ENCODE measurements around the gene SYT15. TPM values are rescaled to one million over a fixed set of nuclear protein-coding genes. Genes with fewer than 3 reads are reported as not detected.

Gene SYT15
- total RNA-seq, 4 donors from 2014 or later: 0.31 to 2.7 (median 1.0) TPM

DNA sequence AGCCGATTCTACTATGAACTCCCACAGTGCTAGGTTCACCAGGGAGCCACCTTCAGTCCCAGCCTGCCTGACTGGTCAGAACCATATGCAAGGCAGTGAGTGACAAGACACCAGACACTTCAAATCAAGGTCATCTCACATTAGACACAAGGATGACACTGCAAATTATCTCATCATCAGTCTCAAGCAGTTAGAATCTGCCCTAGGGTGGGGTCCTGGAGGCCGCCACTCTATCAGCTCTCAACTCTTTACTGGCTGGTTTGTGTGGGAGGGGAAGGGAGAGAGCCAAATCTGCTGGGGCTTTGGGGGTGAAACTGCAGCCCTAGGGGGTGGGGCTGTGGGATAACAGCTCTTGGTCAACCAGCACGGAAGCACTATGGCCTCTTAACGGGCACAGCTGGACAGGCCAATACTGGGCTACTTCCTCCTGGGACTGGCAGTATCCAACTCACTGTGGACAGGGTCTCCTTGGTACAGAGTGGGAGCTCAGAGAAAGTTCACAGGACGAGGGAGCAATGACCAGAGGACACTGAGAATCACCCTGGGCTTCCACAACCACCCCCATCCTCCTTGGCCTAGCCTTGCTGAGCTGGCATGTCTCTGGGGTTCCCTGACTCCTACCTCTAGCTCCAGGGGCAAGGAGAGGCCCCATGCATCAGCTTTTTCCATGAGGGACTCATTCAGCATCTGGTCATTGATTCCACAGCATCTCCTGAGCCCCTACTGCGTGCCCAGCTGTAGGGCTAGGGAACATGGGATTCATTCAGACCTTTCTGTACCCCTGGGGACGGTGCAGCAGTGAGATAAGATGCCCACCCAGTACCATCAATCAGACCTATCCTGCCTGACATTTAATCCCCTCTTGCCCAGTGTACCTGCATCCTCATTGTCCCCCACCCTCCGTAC is 27.9 kb upstream of the SYT15 start:
- no peaks in the 10 kb centered on the region for H3K9me3 ChIP-seq
- H3K27ac ChIP-seq: no peak overlapping the region
- intact Hi-C loops (cut with DNase I): no loop called here
- peaks cover 8 to 44% (median 10%) of the 10 kb centered on the region in 3 donors for H3K4me1 ChIP-seq
- H3K36me3 ChIP-seq: peaks cover 0 to 43% (median 0%) of the 10 kb centered on the region in 3 donors
- peaks cover 0 to 26% (median 6%) of the 10 kb centered on the region in 4 donors for H3K27me3 ChIP-seq
- 78 to 80% methylated on average over 8 of the region's 8 CpGs for WGBS, 2 donors
- no peak overlapping the region for H3K4me3 ChIP-seq
- no peak for DNase-seq
- TF ChIP-seq, protein P1, sequence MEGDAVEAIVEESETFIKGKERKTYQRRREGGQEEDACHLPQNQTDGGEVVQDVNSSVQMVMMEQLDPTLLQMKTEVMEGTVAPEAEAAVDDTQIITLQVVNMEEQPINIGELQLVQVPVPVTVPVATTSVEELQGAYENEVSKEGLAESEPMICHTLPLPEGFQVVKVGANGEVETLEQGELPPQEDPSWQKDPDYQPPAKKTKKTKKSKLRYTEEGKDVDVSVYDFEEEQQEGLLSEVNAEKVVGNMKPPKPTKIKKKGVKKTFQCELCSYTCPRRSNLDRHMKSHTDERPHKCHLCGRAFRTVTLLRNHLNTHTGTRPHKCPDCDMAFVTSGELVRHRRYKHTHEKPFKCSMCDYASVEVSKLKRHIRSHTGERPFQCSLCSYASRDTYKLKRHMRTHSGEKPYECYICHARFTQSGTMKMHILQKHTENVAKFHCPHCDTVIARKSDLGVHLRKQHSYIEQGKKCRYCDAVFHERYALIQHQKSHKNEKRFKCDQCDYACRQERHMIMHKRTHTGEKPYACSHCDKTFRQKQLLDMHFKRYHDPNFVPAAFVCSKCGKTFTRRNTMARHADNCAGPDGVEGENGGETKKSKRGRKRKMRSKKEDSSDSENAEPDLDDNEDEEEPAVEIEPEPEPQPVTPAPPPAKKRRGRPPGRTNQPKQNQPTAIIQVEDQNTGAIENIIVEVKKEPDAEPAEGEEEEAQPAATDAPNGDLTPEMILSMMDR (IDR thresholded peaks at IDR 0.05): no peak
- no peak for TF ChIP-seq POLR2A (IDR thresholded peaks at IDR 0.05)

DNA sequence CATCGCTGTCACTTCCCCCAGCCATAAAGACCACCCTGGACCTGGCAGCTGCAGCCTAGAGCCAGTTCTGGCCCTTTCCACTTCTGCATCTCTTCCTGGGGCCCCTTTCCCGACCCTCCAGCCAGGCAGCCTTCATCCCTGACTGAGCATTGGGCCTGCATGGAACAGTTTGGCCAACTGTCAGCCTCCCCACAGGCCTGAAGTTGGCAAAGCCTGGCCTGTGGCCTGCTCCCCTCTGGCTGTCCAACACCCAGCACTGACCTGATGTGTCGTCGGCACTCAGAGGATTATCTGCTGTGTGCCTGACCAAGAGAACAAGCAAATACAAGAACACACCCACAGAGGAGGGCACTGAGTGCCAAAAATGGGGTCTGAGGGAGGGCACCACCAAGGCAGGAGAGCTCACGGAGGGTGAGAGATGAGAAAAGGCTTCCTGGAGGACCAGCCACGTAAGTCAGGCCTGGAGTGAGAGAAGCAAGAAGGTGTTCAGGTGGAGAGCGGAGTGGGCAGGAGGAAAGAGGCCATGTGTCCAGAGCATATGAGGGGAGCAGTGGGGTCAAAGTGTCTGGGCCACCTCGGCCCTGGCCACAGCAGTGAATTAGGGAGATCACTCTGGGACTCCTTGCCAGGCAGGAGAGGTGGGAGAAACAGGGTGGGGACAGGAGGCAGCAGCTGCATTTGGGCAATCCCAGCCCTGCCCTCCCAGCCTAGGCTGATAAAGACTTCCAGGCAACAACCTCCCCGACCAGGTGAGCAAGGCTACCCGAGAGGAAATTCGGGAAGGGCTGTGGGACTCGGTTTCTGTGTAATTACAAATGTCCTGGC is 27.0 kb upstream of the SYT15 start:
- no peak for TF ChIP-seq POLR2A (IDR thresholded peaks at IDR 0.05)
- TF ChIP-seq, protein P1 (IDR thresholded peaks at IDR 0.05): no peak
- 67 to 69% methylated on average over 12 of the region's 12 CpGs for WGBS, 2 donors

DNA sequence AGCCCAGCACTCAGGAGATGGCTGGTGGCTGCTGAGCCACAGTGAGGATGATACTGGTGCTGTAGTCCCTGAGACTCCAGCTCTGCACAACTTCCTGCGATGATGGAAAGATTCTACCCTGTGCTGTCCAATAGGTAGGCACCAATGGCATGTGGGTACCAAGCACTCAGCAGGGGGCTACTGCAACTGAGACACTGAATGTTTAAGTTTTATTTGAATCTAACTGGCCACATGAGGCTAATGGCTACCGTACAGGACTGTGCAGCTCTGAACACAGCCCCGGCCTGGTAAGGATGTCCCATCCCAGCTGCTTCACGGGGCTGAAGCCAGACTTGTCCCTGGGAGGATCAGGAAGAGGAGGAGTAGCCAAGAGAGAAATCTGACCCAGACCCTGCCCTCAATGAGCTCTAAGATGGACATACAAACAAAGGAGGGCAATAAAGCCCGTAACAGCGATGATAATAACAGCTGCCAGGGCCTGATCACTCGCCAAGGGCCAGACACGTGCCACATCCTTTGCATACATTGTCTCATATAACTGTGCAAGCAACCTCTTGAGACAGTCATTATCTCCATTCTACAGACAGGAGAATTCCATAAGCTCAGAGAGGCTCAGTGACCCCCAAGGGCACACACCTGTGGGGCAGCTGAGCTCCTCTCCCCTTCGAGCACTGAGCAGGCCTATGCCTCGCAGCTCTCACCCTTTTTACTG is 26.2 kb upstream of the SYT15 start:
- no peak for DNase-seq
- H3K36me3 ChIP-seq: peaks cover 0 to 43% (median 0%) of the 10 kb centered on the region in 3 donors
- WGBS, 2 donors: 82 to 85% methylated on average over 10 of the region's 10 CpGs
- H3K27ac ChIP-seq: no peak overlapping the region
- intact Hi-C loops (cut with DNase I): no loop called here
- peaks cover 0 to 43% (median 9%) of the 10 kb centered on the region in 4 donors for H3K27me3 ChIP-seq
- no peaks in the 10 kb centered on the region for H3K9me3 ChIP-seq
- H3K4me3 ChIP-seq: no peak overlapping the region
- peaks cover 13 to 39% (median 17%) of the 10 kb centered on the region in 3 donors for H3K4me1 ChIP-seq
- no peak for TF ChIP-seq POLR2A (IDR thresholded peaks at IDR 0.05)
- TF ChIP-seq, protein P1 (IDR thresholded peaks at IDR 0.05): no peak

More for the DNA sequence above, 27.0 kb upstream of the SYT15 start:
- no peak overlapping the region for H3K4me3 ChIP-seq
- intact Hi-C loops (cut with DNase I): no loop called here
- H3K4me1 ChIP-seq: peaks cover 13 to 44% (median 17%) of the 10 kb centered on the region in 3 donors
- no peak overlapping the region for H3K27ac ChIP-seq
- H3K27me3 ChIP-seq: peaks cover 0 to 35% (median 6%) of the 10 kb centered on the region in 4 donors
- no peak for DNase-seq
- peaks cover 0 to 43% (median 0%) of the 10 kb centered on the region in 3 donors for H3K36me3 ChIP-seq
- no peaks in the 10 kb centered on the region for H3K9me3 ChIP-seq

DNA sequence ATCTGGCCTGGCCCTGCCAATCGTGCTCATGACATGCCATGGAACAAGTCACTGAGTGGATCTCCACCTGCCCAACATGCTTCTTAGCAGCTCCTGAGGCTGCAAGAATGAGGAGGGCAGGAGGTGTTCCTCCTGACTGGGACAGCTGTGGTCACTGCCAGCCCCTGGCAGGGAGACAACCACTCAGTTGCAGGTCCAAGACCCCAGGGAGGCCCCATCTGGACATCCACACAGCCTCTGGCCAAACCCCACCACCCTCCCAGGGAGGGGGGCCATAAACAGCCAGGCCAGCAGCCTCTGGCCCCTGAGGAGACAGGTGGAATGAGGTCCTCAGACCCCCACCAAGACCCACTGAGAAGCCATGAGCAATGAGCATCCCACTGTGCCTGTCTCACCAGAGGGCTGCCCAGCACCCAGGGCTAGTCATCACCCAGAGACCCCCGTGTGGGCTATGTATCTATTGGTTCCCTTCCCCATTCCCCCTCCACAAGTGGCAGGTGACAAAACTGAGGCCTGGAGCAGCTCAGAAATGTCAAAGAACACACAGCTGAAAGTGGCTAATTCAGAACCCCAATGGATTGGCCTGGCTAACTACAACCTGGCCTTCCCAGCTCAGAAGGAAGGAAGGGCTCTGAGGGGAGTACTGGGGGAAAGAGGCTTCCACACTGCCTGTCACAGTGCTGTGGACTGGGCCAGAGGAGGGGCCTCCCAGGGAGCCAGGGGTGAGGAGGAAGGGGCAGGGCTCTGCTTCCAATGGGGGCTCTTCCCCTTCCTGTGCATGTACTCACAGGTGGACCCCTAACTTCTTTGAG is 25.5 kb upstream of the SYT15 start:
- Histone ChIP-seq H3K36me3 (peaks cover 0 to 43% (median 0%) of the 10 kb centered on the region in 3 donors), H3K4me3 (no peak overlapping the region), H3K27me3 (peaks cover 0 to 50% (median 10%) of the 10 kb centered on the region in 4 donors), H3K27ac (no peak overlapping the region), H3K4me1 (peaks cover 13 to 31% (median 17%) of the 10 kb centered on the region in 3 donors), H3K9me3 (no peaks in the 10 kb centered on the region)
- DNase-seq: no peak
- 38 to 64% methylated on average over 1 to 2 of the region's 2 CpGs for WGBS, 2 donors
- intact Hi-C loops (cut with DNase I): no loop called here
- no peak for TF ChIP-seq POLR2A (IDR thresholded peaks at IDR 0.05)
- TF ChIP-seq, protein P1 (IDR thresholded peaks at IDR 0.05): no peak
